GM21360 (cell line): ENCODE measurements around the gene TMPRSS6.

Source experiments
- ATAC-seq: cut with Tn5 transposase; IDR thresholded peaks from one replicate; pipeline ENCODE4 v1.9.1; 2021; ENCODE audit warnings: mild to moderate bottlenecking, moderate library complexity; ENCODE audit not compliant: unreplicated experiment

TMPRSS6 gene

GRCh38 chr22:37053310-37054055 lies 56.0 kb downstream of the TMPRSS6 start:
- no peak for ATAC-seq

- ATAC-seq: no peak
Observed at GRCh38 chr22:37052386-37053309, 56.9 kb downstream of the TMPRSS6 start.

GRCh38 chr22:37051391-37052385 lies 57.8 kb downstream of the TMPRSS6 start, which contains the start of gene KCTD17:
TSS of gene KCTD17 (plus strand) at chr22:37051742. CDS start at chr22:37051761, 19 bp downstream.
- ATAC-seq: no peak

- ATAC-seq: no peak
Observed at GRCh38 chr22:37050913-37051312, 58.6 kb downstream of the TMPRSS6 start.

GRCh38 chr22:37049224-37049623 lies 60.3 kb downstream of the TMPRSS6 start:
- no peak for ATAC-seq

GRCh38 chr22:37048133-37048532 lies 61.4 kb downstream of the TMPRSS6 start:
- no peak for ATAC-seq

- ATAC-seq: no peak
Observed at GRCh38 chr22:37047006-37047405, 62.5 kb downstream of the TMPRSS6 start.

- no peak for ATAC-seq
Observed at GRCh38 chr22:37046589-37046988, 62.9 kb downstream of the TMPRSS6 start.

GRCh38 chr22:37045958-37046357 lies 63.6 kb downstream of the TMPRSS6 start:
- ATAC-seq: no peak

GRCh38 chr22:37044634-37045625 lies 64.6 kb downstream of the TMPRSS6 start:
- no peak for ATAC-seq

GRCh38 chr22:37043828-37044538 lies 65.5 kb downstream of the TMPRSS6 start:
- ATAC-seq: no peak

- ATAC-seq: no peak
Observed at GRCh38 chr22:37043209-37043827, 66.2 kb downstream of the TMPRSS6 start.

GRCh38 chr22:37039466-37039865 lies 70.0 kb downstream of the TMPRSS6 start:
- ATAC-seq: no peak

GRCh38 chr22:37037669-37038068 lies 71.8 kb downstream of the TMPRSS6 start:
- ATAC-seq: no peak

- no peak for ATAC-seq
Observed at GRCh38 chr22:37036655-37037377, 72.7 kb downstream of the TMPRSS6 start.

- no peak for ATAC-seq
Observed at GRCh38 chr22:37033605-37034430, 75.7 kb downstream of the TMPRSS6 start.
